Activated T-helper 1 cell treated with anti-CD3 and anti-CD28 coated beads, Interleukin-2, amount 50 U/mL, for 16 hours (primary cell): ENCODE results near the gene MGAT5.
"Not testable (repeated sequence)": the region's sequence is repeated elsewhere in the genome, so short reads cannot be mapped to it uniquely, and the experiment has no call there.

Experiments used
- DNase-seq, 2 donors: peaks; one replicate each; pipeline ENCODE4 v3.0.0-alpha.2; 2020; ENCODE audit warnings: low read depth in 1 of 2, low spot score in 1 of 2

MGAT5 gene

GRCh38 chr2:134276381-134277172 is 22.7 kb downstream of the MGAT5 start:
- DNase-seq = no peak

DNA sequence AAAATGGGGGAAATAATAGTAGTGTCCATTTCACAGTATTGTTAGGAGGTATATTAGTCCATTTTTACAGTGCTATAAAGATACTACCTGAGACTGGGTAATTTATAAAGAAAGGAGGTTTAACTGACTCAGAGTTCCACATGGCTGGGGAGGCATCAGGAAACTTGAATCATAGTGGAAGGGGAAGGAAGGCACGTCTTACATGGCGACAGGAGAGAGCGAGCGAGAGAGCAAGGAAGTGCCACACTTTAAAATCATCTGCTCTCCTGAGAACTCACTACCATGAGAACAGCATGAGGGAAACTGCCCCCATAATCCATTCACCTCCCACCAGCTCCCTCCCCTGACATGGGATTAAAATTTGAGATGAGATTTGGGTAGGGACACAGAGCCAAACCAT is 23.4 kb downstream of the MGAT5 start:
- no peak for DNase-seq

DNA sequence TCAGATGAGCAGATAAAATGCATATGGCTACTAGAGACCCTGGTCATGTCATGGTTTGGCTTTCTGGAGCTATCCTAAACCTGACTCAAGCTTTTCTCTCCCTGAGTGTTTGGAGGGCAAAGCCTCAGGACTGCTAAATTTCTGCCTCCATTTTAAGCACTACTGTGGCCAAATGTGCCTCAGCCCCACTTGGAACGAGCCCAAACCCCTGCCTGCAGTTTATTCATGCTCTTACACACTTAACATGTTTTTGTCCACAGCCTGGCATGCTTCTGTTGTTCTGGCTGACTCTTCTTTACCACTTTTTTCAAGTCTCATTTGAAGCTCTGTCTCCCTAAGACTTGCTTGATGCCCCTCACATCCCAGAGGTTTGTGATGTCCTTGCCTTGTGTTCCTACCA is 24.7 kb downstream of the MGAT5 start:
- no peak for DNase-seq

GRCh38 chr2:134279417-134279816 is 25.5 kb downstream of the MGAT5 start:
- DNase-seq = no peak

GRCh38 chr2:134280231-134280630 is 26.4 kb downstream of the MGAT5 start:
- no peak for DNase-seq

- DNase-seq = no peak
These were observed 26.9 kb downstream of the MGAT5 start for GRCh38 chr2:134280726-134281125.

DNA sequence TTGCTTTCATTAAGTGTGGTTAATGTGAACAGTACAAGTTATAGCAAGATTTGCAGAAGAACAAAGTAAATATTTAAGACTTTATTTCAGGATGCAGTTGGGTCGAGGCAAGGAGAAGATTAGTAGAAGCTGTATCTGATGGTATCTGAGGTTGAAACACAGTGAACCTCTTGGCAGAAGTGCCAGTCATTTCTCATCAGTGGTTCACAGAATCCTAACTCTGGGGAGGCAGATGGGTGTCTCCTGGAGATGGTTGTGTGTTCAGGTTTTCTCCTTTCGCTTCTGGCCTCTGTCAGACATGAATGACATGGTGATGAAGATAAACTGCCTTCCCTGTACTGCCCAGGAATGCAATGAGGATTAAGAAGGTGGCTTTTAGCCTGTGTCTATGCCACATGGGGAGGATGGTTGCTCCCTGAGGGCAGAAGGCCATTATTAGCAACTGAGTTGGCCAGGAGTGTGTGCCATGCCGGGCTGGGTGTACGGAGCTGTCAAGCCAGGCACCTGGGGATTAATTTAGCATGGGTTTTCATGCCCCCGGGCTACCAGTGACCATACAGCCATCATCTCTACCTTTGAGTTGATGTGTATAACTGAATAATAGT is 28.0 kb downstream of the MGAT5 start:
- DNase-seq = no peak

DNA sequence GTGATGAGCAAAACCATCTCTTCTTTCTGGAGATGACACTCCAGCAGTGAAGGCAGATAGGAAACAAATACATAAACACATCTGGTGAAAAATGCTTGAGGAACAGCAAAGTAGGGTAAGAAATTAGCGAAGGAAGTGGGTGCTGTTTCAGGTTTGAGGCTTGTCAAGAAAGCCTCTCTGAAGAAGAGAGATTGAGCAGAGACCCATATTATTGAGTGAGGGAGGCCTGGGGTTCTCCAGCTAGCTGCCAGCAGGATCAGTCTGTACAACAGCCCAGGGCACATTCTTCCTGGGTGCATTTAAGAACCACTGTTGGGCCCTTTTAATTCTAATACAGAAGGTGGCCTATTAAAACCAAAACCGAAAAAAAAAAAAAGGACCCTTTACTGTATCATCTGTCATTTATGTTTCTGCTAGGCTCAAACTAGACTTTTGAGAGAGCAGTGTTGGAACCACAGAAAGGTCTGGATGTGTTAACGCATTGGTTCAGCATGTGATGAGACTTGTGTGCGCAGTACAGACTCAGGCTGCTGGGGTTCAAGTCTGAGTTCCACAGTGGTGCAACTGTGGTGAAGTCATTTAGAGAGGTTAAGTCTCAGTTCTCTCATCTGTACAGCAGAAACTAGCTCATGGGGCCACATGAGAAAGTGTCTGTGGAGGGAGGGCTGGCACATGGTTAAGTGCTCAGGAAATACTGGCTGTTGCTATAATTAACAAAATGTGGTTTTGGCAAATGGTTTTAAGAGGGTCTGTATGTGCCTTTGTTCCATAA is 28.9 kb downstream of the MGAT5 start:
- no peak for DNase-seq

GRCh38 chr2:134283661-134284060 is 29.8 kb downstream of the MGAT5 start:
- no peak for DNase-seq

DNA sequence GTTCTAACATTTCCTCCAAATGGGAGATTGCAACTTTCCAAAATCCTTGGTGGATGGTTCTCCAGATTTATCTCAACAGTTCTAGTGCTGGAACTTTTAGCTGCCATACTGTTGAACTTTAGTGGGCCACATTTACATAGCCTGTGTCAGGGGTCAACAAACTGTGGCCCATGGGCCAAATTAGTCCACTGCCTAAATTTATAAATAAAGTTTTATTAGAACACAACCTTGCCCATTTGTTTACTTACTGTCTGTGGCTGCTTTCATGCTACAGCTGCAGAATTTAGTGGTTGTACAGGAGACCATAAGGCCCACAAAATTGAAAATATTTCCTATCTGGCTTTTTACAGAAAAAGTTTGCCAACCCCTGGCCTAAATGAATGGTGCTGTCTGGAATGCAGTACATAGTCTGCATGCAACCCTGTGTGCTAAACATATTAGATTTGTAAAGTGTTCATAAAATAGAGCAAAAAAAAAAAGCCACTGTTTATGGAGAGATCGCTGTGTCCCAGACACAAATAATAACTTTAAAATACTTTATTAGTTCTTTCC is 30.3 kb downstream of the MGAT5 start:
- DNase-seq = no peak

GRCh38 chr2:134287323-134287722 is 33.5 kb downstream of the MGAT5 start:
- DNase-seq = no peak

- no peak for DNase-seq
These were observed 34.9 kb downstream of the MGAT5 start for GRCh38 chr2:134288814-134289213.

DNA sequence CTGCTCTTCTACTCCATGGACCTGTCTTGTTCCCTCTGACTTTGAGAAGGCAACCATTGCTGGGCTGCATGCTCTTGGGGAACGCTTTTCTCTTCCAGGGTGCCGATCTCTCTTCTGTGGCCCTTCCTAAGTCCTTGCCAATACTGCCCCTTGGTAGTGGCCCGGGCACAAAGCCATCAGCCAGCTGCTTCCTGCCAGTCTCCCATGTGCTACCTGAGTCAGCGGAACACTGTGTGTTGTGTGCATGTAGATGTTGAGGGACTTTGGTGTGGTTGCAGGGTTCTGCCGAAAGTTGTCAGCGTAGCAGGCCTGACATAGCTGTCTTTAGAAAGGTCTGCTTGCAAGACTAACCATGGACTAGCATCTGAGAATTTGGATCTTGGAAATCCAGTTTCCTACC is 35.4 kb downstream of the MGAT5 start:
- peak in 1 of 2 donors; percentile 9 for DNase-seq

- no peak for DNase-seq
These were observed 36.5 kb downstream of the MGAT5 start for GRCh38 chr2:134290358-134290757.

- no peak for DNase-seq
These were observed 38.6 kb downstream of the MGAT5 start for GRCh38 chr2:134292514-134292913.

GRCh38 chr2:134293719-134294537 is 40.1 kb downstream of the MGAT5 start:
- no peak for DNase-seq

GRCh38 chr2:134294598-134294997 is 40.7 kb downstream of the MGAT5 start:
- not testable (repeated sequence) for DNase-seq

DNA sequence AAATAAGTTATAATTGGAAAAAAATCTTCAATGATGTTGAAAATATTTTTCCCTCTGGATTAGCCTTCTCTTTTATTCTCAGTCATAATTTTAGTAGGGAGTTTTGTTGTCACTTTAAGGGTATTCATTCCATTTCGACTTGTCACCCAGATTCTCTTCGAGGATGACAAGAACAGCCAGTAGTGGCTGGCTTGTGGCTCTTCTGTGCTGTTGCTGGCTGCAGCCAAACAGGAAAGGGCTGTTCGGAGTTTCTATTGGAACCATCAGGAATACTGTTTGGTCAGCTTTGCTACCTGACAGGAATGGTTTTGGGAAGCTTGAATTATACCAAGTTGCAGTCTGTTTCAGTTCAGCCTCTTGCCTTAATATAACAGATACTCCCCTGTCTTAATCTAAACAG is 41.6 kb downstream of the MGAT5 start:
- no peak for DNase-seq

DNA sequence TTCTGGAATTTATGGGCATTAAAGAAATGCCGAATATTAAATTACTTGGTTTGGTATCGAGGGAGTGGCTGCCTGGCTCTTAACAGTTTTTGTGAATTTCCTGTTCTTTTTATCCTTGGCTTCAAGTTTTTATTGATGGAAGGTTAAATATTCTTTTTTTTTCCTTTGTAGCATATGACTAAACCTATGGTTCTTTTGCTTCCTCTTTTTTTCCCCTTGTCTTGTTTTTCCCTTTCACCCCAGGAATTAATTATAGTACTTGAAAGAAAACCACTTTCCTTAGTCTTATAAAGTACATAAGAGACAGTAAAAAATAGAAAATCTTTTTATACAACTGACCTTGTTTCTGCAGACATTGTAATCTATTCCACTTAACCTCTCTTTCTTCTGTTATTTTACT is 42.4 kb downstream of the MGAT5 start:
- DNase-seq = no peak

GRCh38 chr2:134299334-134299733 is 45.5 kb downstream of the MGAT5 start:
- no peak for DNase-seq

- no peak for DNase-seq
These were observed 46.7 kb downstream of the MGAT5 start for GRCh38 chr2:134300585-134300984.
